H1 (cell line): ENCODE measurements around the gene NLN. TPM values are rescaled to one million over a fixed set of nuclear protein-coding genes. Genes with fewer than 3 reads are reported as not detected.

Experiments
- CTCF ChIA-PET: fragments of 300-600 bp; sonication (Branson Sonifier 250); formaldehyde crosslinking; loops from one replicate; lab custom pipeline; 2021; ENCODE audit not compliant: partially characterized antibody; lab: Charles Lee
- POLR2A ChIA-PET: fragments of 300-600 bp; sonication (Branson Sonifier 250); formaldehyde crosslinking; loops from one replicate; lab custom pipeline; 2021; ENCODE audit warnings: inconsistent platforms; ENCODE audit not compliant: partially characterized antibody; lab: Charles Lee
- DNase-seq, 2 experiments: peaks; one replicate each; pipeline versions ENCODE4 v3.0.0 to v3.0.0-alpha.2; 2010 to 2022; ENCODE audit warnings: low spot score in 2 of 2, low read depth in 1 of 2, mixed read lengths in 1 of 2
- FAIRE-seq: peaks from 2 replicates; lab custom pipeline; 2011; peaks lifted over from hg19 to GRCh38; lab: Jason Lieb, UNC
- H2AFZ ChIP-seq: 2 replicates; pipeline ENCODE4 v1.8.1; 2012; ENCODE audit warnings: low read length, inconsistent platforms
- H2AK5ac ChIP-seq: 2 replicates; pipeline ENCODE4 v1.6.1; 2013; ENCODE audit warnings: low read depth, low read length
- H2BK120ac ChIP-seq: replicated peaks from 2 replicates; pipeline ENCODE3; 2013; ENCODE audit warnings: low read depth, low read length, inconsistent platforms
- H2BK12ac ChIP-seq: 2 replicates; pipeline ENCODE4 v1.6.1; 2013; ENCODE audit warnings: low read depth, low read length
- H2BK15ac ChIP-seq: 2 replicates; pipeline ENCODE4 v1.6.1; 2013; ENCODE audit warnings: low read length
- H2BK20ac ChIP-seq: 2 replicates; pipeline ENCODE4 v1.6.1; 2013; ENCODE audit warnings: low read length
- H2BK5ac ChIP-seq: 2 replicates; pipeline ENCODE4 v1.6.1; 2013; ENCODE audit warnings: low read depth, low read length
- H3K14ac ChIP-seq: 2 replicates; pipeline ENCODE4 v1.6.1; 2013; ENCODE audit warnings: inconsistent platforms; ENCODE audit not compliant: insufficient read length
- H3K18ac ChIP-seq: 2 replicates; pipeline ENCODE4 v1.6.1; 2013; ENCODE audit warnings: low read length; ENCODE audit errors: extremely low read depth
- H3K23ac ChIP-seq: 2 replicates; pipeline ENCODE4 v1.6.1; 2013; ENCODE audit warnings: inconsistent platforms; ENCODE audit not compliant: insufficient read length
- H3K23me2 ChIP-seq: 2 replicates; pipeline ENCODE4 v1.6.1; 2013; ENCODE audit warnings: low read depth, low read length
- H3K27ac ChIP-seq: 2 replicates; pipeline ENCODE4 v1.6.1; 2011; ENCODE audit warnings: low read depth, low read length, inconsistent platforms
- H3K27me3 ChIP-seq, 4 experiments: replicated peaks in 1 of 4; 1 replicate in 1 of 4; 2 replicates in 3 of 4; pipeline versions ENCODE4 v1.6.1 to v1.8.1; 2011 to 2013; ENCODE audit warnings: low read length in 3 of 4, mild to moderate bottlenecking in 3 of 4, inconsistent platforms in 2 of 4, mixed read lengths in 2 of 4, moderate library complexity in 1 of 4; ENCODE audit not compliant: control insufficient read depth in 3 of 4, insufficient read depth in 3 of 4; ENCODE audit errors: extremely low read depth in 1 of 4
- H3K36me3 ChIP-seq, 4 experiments: 2 replicates each; pipeline versions ENCODE4 v1.6.1 to v1.8.1; 2011 to 2013; ENCODE audit warnings: mild to moderate bottlenecking in 4 of 4, low read length in 3 of 4, moderate library complexity in 2 of 4, control low read depth in 1 of 4, inconsistent platforms in 1 of 4; ENCODE audit not compliant: insufficient read depth in 4 of 4, control insufficient read depth in 2 of 4
- H3K4ac ChIP-seq: replicated peaks from 2 replicates; pipeline ENCODE3; 2013; ENCODE audit warnings: low read length, low read depth, mixed read lengths, inconsistent platforms; ENCODE audit not compliant: insufficient read length
- H3K4me1 ChIP-seq, 4 experiments: replicated peaks in 1 of 4; 1 replicate in 1 of 4; 2 replicates in 3 of 4; pipeline versions ENCODE4 v1.6.1 to v1.8.1; 2011 to 2013; ENCODE audit warnings: low read length in 3 of 4, inconsistent platforms in 2 of 4, mixed read lengths in 1 of 4; ENCODE audit not compliant: insufficient read depth in 4 of 4, control insufficient read depth in 3 of 4
- H3K4me2 ChIP-seq, 2 experiments: 2 replicates each; pipeline versions ENCODE4 v1.6.1 to v1.8.1; 2011 to 2013; ENCODE audit warnings: low read depth in 2 of 2, low read length in 2 of 2, control low read depth in 1 of 2, inconsistent platforms in 1 of 2, mild to moderate bottlenecking in 1 of 2; ENCODE audit not compliant: insufficient read depth in 1 of 2
- H3K4me3 ChIP-seq, 4 experiments: fragments of 200-600, 300-600 bp in 1 of 4; sonication (generic), shearing (Covaris generic), sonication (Bioruptor Twin) in 1 of 4; 2 replicates each; pipeline versions ENCODE4 v1.5.1 to v1.8.1; 2011 to 2016; ENCODE audit warnings: low read length in 4 of 4, low read depth in 3 of 4, control low read depth in 2 of 4, inconsistent platforms in 2 of 4, mild to moderate bottlenecking in 2 of 4, mixed read lengths in 1 of 4, moderate library complexity in 1 of 4; ENCODE audit not compliant: insufficient read depth in 2 of 4; ENCODE audit errors: extremely low read depth in 1 of 4
- H3K56ac ChIP-seq: replicated peaks from 2 replicates; pipeline ENCODE3; 2013; ENCODE audit warnings: low read depth, mild to moderate bottlenecking, mixed read lengths, low read length, inconsistent platforms; ENCODE audit not compliant: insufficient read length
- H3K79me1 ChIP-seq: 2 replicates; pipeline ENCODE4 v1.6.1; 2013; ENCODE audit warnings: low read depth, low read length, control low read depth
- H3K79me2 ChIP-seq, 2 experiments: 2 replicates each; pipeline versions ENCODE4 v1.6.1 to v1.8.1; 2012 to 2013; ENCODE audit warnings: low read length in 2 of 2, mild to moderate bottlenecking in 2 of 2, inconsistent platforms in 1 of 2; ENCODE audit not compliant: insufficient read depth in 2 of 2, control insufficient read depth in 1 of 2
- H3K9ac ChIP-seq, 4 experiments: replicated peaks in 1 of 4; 1 replicate in 1 of 4; 2 replicates in 3 of 4; pipeline versions ENCODE4 v1.6.1 to v1.8.1; 2011 to 2013; ENCODE audit warnings: low read depth in 3 of 4, low read length in 3 of 4, control low read depth in 2 of 4, mild to moderate bottlenecking in 2 of 4, moderate library complexity in 2 of 4, inconsistent platforms in 1 of 4; ENCODE audit errors: extremely low read depth in 1 of 4
- H3K9me3 ChIP-seq, 2 experiments: 2 replicates each; pipeline versions ENCODE4 v1.6.1 to v1.8.1; 2012 to 2013; ENCODE audit warnings: mild to moderate bottlenecking in 2 of 2, moderate library complexity in 2 of 2, control low read depth in 1 of 2, inconsistent platforms in 1 of 2, low read depth in 1 of 2, low read length in 1 of 2, mixed read lengths in 1 of 2; ENCODE audit not compliant: insufficient read depth in 2 of 2
- H4K20me1 ChIP-seq, 2 experiments: replicated peaks in 1 of 2; 2 replicates each; pipeline versions ENCODE3 to v1.8.1; 2011 to 2013; ENCODE audit warnings: inconsistent platforms in 2 of 2, low read length in 2 of 2, mild to moderate bottlenecking in 1 of 2; ENCODE audit not compliant: insufficient read depth in 2 of 2, control insufficient read depth in 1 of 2
- H4K5ac ChIP-seq: 2 replicates; pipeline ENCODE4 v1.6.1; 2013; ENCODE audit warnings: low read length, low read depth, mixed read lengths, inconsistent platforms; ENCODE audit not compliant: insufficient read length
- H4K8ac ChIP-seq: 2 replicates; pipeline ENCODE4 v1.8.0; 2013; ENCODE audit warnings: mild to moderate bottlenecking, moderate library complexity, low read length, inconsistent platforms; ENCODE audit not compliant: insufficient read depth; ENCODE audit errors: extremely low read depth
- H4K91ac ChIP-seq: replicated peaks from 2 replicates; pipeline ENCODE3; 2013; ENCODE audit warnings: low read length, mixed read lengths, inconsistent platforms; ENCODE audit not compliant: insufficient read length
- BCL11A ChIP-seq, 2 experiments: IDR thresholded peaks; one replicate each; pipeline ENCODE4 v1.6.1; 2011; ENCODE audit warnings: low read depth in 2 of 2, low read length in 2 of 2, mild to moderate bottlenecking in 2 of 2
- EGR1 ChIP-seq: IDR thresholded peaks from 2 replicates; pipeline ENCODE4 v1.6.1; 2011; ENCODE audit warnings: low read depth, low read length, borderline replicate concordance
- EZH2 ChIP-seq: fragments of 200-600 bp; sonication (generic); IDR thresholded peaks from 2 replicates; pipeline ENCODE4 v1.7.1; 2012; ENCODE audit warnings: low read depth, mild to moderate bottlenecking, moderate library complexity, low read length, inconsistent platforms; ENCODE audit not compliant: severe bottlenecking
- KDM4A ChIP-seq: IDR thresholded peaks from one replicate; pipeline ENCODE4 v1.7.1; 2012; ENCODE audit warnings: low read depth, mild to moderate bottlenecking, moderate library complexity, low read length, inconsistent platforms; ENCODE audit not compliant: severe bottlenecking
- KDM5A ChIP-seq: fragments of 200-600 bp; IDR thresholded peaks from 2 replicates; pipeline ENCODE4 v1.7.1; 2012; ENCODE audit warnings: mild to moderate bottlenecking, low read length, inconsistent platforms, mixed read lengths
- RBBP5 ChIP-seq: IDR thresholded peaks from 2 replicates; pipeline ENCODE4 v1.7.1; 2012; ENCODE audit warnings: low read depth, mild to moderate bottlenecking, inconsistent platforms, low read length, moderate library complexity, borderline replicate concordance
- RNF2 ChIP-seq: fragments of 200-900, 300-1000 bp; sonication (generic); IDR thresholded peaks from 2 replicates; pipeline ENCODE4 v1.7.1; 2016; ENCODE audit warnings: borderline replicate concordance, low read depth, mild to moderate bottlenecking, antibody characterized with exemption, low read length; ENCODE audit not compliant: poor library complexity, severe bottlenecking; ENCODE audit errors: missing control alignments
- RXRA ChIP-seq: IDR thresholded peaks from 2 replicates; pipeline ENCODE4 v1.6.1; 2011; ENCODE audit warnings: low read depth, mild to moderate bottlenecking, low read length, moderate library complexity; ENCODE audit not compliant: insufficient read depth
- SP4 ChIP-seq: IDR thresholded peaks from 2 replicates; pipeline ENCODE4 v1.6.1; 2012; ENCODE audit warnings: low read length, inconsistent platforms
- SRF ChIP-seq: IDR thresholded peaks from 2 replicates; pipeline ENCODE4 v1.6.1; 2011; ENCODE audit warnings: mild to moderate bottlenecking, low read depth, low read length, moderate library complexity
- ZNF274 ChIP-seq: IDR thresholded peaks from 2 replicates; pipeline ENCODE4 v1.7.0; 2012; ENCODE audit warnings: low read length, borderline replicate concordance; ENCODE audit errors: extremely low read depth
- WGBS, 2 experiments: shearing (Covaris generic) in 1 of 2; methylation state at CpG; one replicate each; pipeline versions ENCODE4 v1.1.6 to v1.1.7; 2013 to 2015; ENCODE audit warnings: low lambda C conversion rate in 2 of 2, mixed read lengths in 2 of 2, inconsistent platforms in 1 of 2, low coverage in 1 of 2, missing lambda C conversion rate in 1 of 2; ENCODE audit not compliant: insufficient replicate concordance in 2 of 2, insufficient coverage in 1 of 2, insufficient read length in 1 of 2; ENCODE audit errors: extremely low coverage in 1 of 2, missing lambda C conversion rate in 1 of 2; 5-methylcytosine and 5-hydroxymethylcytosine counted together
- polyA plus RNA-seq, 7 experiments: library from polyadenylated mRNA; depleted of rRNA in 3 of 7; stranded (reverse) in 5 of 7; unstranded in 2 of 7; fragments of >200 nt in 5 of 7; fragments of 200-250 nt in 2 of 7; gene quantifications; 1 replicate in 5 of 7; 2 replicates in 1 of 7; 4 replicates in 1 of 7; pipeline versions ENCODE4 v1.2.1 to v1.2.3, GENCODE V29; 2011 to 2013; ENCODE audit warnings: missing spikeins in 2 of 7, mixed read lengths in 2 of 7
- total RNA-seq: library from RNA; stranded (reverse); fragmentation: NEBNext Ultra II Directional; extraction: Animal tissue kit (Norgen Biotek cat#: 25700); gene quantifications from 2 replicates; pipeline ENCODE4 v1.2.1, GENCODE V29; 2021

The NLN gene
- total and polyA plus RNA-seq, 2 of the 8 experiments (the other 6 are each of a cell fraction or from before 2014, with no cell fraction given), result 46.7 to 192 TPM

GRCh38 chr5:65682148-65682547 is 39.9 kb upstream of the NLN start:
- WGBS, 2 experiments, result 91% methylated on average over 3 of the region's 3 CpGs; no CpG with 5 or more reads in 1 of the 2 experiments
- FAIRE-seq, result no peak
- Histone ChIP-seq H2BK15ac (no peak overlapping the region), H2BK20ac (no peak overlapping the region), H4K5ac (no peak overlapping the region), H3K4me3 (no peak overlapping the region), H3K23me2 (no peaks in the 10 kb centered on the region), H3K36me3 (peaks cover 0 to 10% (median 3%) of the 10 kb centered on the region in 4 experiments; a peak in 3 of 8 replicates), H4K8ac (no peak overlapping the region), H3K4me2 (no peak overlapping the region), H3K9ac (no peak overlapping the region), H3K23ac (no peak overlapping the region), H2BK5ac (no peak overlapping the region), H2AFZ (no peak overlapping the region), H3K18ac (no peak overlapping the region), H3K4me1 (no peaks in the 10 kb centered on the region), H3K79me2 (no peaks in the 10 kb centered on the region; a peak in 1 of 4 replicates), H2BK12ac (no peak overlapping the region), H3K27me3 (no peaks in the 10 kb centered on the region), H2AK5ac (no peak overlapping the region), H2BK120ac (no peak overlapping the region), H4K20me1 (no peaks in the 10 kb centered on the region), H3K4ac (no peak overlapping the region), H3K56ac (no peak overlapping the region), H3K79me1 (no peaks in the 10 kb centered on the region), H3K9me3 (no peaks in the 10 kb centered on the region), H4K91ac (no peak overlapping the region), H3K14ac (no peak overlapping the region), H3K27ac (no peak overlapping the region)
- ChIA-PET POLR2A (no interaction called here), CTCF (interaction anchor here (0.7 kb wide), 1 partner anchor 17 kb away, joined by 3 read pairs; no protein-coding TSS in a partner anchor)
- no peak for DNase-seq
- TF ChIP-seq BCL11A (IDR thresholded peaks at IDR 0.05; ENCODE audit: low read depth in 2 of 2, low read length in 2 of 2), result no peak
- TF ChIP-seq RBBP5, result no peak
- no peak for TF ChIP-seq RNF2
- no peak for TF ChIP-seq KDM4A
- TF ChIP-seq RXRA, result no peak
- TF ChIP-seq EZH2, result no peak
- TF ChIP-seq EGR1, result no peak
- TF ChIP-seq ZNF274, result no peak
- no peak for TF ChIP-seq KDM5A
- TF ChIP-seq SP4, result no peak
- no peak for TF ChIP-seq SRF
